HL-60 (cell line): ENCODE measurements around the gene MED26.

Source experiments
- DNase-seq, 2 experiments: peaks; one replicate each; pipeline ENCODE4 v3.0.0-alpha.2; 2010 to 2020; ENCODE audit warnings: low read depth in 1 of 2, low spot score in 1 of 2
- H3K27ac ChIP-seq: fragments of 250-450 bp; sonication (Bioruptor Pico); replicated peaks from 2 replicates; pipeline ENCODE4 v1.5.1; 2020; ENCODE audit warnings: mild to moderate bottlenecking, moderate library complexity
- H3K27me3 ChIP-seq: fragments of 250-450 bp; sonication (Bioruptor Pico); 2 replicates; pipeline ENCODE4 v1.5.1; 2021; ENCODE audit warnings: mild to moderate bottlenecking, moderate library complexity; ENCODE audit not compliant: insufficient read depth, poor library complexity, severe bottlenecking
- H3K4me3 ChIP-seq: replicated peaks from 2 replicates; pipeline ENCODE4 v1.5.1; 2011; ENCODE audit warnings: mild to moderate bottlenecking, control low read depth, low read length; ENCODE audit not compliant: insufficient read depth
- GABPA ChIP-seq: IDR thresholded peaks from 2 replicates; pipeline ENCODE4 v1.6.1; 2012; ENCODE audit warnings: low read depth
- POLR2AphosphoS5 ChIP-seq: IDR thresholded peaks from 2 replicates; pipeline ENCODE4 v1.6.1; 2012; ENCODE audit warnings: low read depth
- SPI1 ChIP-seq: IDR thresholded peaks from 2 replicates; pipeline ENCODE4 v1.6.1; 2012; ENCODE audit warnings: low read depth, mild to moderate bottlenecking, borderline replicate concordance
- TF ChIP-seq, protein P1 (sequence below): IDR thresholded peaks from 2 replicates; pipeline ENCODE4 v1.6.1; 2012; ENCODE audit warnings: low read depth; ENCODE audit not compliant: insufficient replicate concordance
- TF ChIP-seq, protein P2 (sequence below): IDR thresholded peaks from one replicate; pipeline ENCODE4 v1.5.1; 2011; ENCODE audit warnings: low read length, control low read depth, inconsistent platforms; ENCODE audit not compliant: insufficient read depth

MED26 gene

DNA sequence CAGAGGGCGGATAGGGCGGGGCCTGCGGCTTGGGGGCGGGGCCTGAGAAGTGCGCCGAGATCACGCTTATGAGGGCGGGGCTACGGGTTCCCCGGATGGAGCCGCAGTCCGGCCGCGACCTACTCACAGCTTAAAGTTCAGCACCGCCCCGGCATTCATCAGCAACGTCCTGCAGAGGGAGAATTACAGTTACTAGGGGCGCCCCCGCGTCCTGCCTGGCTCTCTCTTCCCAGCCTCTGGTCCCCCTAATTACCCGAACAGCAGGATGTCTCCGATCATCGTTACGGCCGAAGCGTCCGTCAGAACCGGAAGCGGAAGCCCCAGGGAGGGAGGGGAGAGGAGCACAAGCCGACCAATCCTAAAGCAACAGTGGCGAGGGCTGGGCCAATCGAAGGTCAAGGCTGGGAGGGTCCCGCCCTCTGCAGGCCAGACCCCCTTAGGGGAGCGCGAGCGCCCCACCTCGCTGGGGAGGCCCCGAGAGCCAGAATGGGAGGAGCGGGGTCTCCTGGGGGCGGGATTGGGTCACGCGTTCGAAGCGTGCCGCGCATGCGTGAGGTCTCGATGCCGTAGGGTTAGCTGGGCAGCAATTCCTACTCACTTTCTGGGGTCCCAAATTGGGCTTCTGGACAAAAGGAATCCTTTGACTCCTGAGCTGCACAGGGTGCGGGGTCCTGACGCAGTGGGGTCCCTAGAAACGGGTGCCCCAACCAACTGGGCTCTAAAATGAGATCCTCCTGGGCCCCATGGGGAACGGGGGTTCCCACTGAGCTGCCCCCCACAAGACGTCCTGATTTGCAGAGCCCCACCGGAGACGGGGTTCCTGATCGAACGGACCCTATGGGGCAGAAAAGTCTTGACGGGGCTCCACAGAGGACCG, 32.1 kb upstream of the MED26 start, which contains the start of gene SMIM7:
Gene SMIM7 (minus strand): TSS at position 313 of the 877 bp plus-strand sequence. CDS start 34 bp downstream, at position 279.
- Histone ChIP-seq H3K27me3 (no peaks in the 10 kb centered on the region), H3K27ac (peak within 1 kb of the TSS; percentile 87)
- peak; percentile 97 for TF ChIP-seq GABPA
- peak; percentile 95 for TF ChIP-seq POLR2AphosphoS5
- TF ChIP-seq SPI1, result no peak

DNA sequence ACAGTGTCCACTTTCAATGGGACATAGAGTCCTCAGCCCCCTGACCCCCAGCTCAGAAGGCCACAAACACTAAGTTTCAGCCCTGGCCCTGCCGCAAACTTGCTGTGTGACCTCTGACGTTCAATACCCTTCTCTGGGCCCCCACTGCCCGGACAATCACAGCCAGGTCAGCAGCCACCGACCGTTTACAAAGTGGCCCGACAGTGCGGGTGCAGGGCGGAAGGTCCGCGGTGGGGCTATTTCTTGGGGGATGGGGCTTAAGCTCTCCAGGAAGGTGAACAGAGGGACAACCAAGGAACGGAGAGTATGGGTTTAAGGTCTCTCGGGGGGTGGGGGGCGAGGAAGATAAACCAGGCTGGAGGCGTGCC, 31.4 kb upstream of the MED26 start:
- Histone ChIP-seq H3K27ac (peak overlapping the region; percentile 87), H3K4me3 (peak overlapping the region; percentile 92), H3K27me3 (no peaks in the 10 kb centered on the region)
- no peak for TF ChIP-seq POLR2AphosphoS5
- TF ChIP-seq, protein P1, sequence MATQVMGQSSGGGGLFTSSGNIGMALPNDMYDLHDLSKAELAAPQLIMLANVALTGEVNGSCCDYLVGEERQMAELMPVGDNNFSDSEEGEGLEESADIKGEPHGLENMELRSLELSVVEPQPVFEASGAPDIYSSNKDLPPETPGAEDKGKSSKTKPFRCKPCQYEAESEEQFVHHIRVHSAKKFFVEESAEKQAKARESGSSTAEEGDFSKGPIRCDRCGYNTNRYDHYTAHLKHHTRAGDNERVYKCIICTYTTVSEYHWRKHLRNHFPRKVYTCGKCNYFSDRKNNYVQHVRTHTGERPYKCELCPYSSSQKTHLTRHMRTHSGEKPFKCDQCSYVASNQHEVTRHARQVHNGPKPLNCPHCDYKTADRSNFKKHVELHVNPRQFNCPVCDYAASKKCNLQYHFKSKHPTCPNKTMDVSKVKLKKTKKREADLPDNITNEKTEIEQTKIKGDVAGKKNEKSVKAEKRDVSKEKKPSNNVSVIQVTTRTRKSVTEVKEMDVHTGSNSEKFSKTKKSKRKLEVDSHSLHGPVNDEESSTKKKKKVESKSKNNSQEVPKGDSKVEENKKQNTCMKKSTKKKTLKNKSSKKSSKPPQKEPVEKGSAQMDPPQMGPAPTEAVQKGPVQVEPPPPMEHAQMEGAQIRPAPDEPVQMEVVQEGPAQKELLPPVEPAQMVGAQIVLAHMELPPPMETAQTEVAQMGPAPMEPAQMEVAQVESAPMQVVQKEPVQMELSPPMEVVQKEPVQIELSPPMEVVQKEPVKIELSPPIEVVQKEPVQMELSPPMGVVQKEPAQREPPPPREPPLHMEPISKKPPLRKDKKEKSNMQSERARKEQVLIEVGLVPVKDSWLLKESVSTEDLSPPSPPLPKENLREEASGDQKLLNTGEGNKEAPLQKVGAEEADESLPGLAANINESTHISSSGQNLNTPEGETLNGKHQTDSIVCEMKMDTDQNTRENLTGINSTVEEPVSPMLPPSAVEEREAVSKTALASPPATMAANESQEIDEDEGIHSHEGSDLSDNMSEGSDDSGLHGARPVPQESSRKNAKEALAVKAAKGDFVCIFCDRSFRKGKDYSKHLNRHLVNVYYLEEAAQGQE, result no peak
- DNase-seq, result no peak

More for the DNA sequence above, 32.1 kb upstream of the MED26 start, which contains the start of gene SMIM7:
- DNase-seq, result peak; percentile 98 to 99
- H3K4me3 ChIP-seq, result peak within 1 kb of the TSS; percentile 92

DNA sequence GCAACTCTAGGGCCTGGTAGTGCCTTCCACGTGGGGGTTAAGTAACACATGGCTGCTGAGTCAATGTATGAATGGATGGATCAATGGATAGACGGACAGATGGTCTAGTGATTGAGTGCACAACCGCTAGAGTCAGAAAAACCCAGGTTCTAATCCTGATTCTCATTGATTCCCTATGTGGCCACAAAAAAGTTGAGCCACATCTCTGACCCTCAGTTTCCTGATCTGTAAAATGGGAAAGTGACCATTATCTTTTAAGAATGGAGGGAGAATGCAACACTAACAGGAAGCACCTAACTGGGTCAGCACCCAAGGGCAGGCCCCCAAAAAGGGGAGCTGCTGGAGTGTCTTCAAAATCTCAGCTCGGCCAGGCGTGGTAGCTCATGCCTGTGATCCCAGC, 29.4 kb upstream of the MED26 start:
- DNase-seq, result no peak
- Histone ChIP-seq H3K27me3 (no peaks in the 10 kb centered on the region), H3K27ac (no peak overlapping the region), H3K4me3 (no peak overlapping the region)
- TF ChIP-seq, protein P1, result no peak
- TF ChIP-seq POLR2AphosphoS5 (no peak), GABPA (no peak)
- TF ChIP-seq, protein P2, sequence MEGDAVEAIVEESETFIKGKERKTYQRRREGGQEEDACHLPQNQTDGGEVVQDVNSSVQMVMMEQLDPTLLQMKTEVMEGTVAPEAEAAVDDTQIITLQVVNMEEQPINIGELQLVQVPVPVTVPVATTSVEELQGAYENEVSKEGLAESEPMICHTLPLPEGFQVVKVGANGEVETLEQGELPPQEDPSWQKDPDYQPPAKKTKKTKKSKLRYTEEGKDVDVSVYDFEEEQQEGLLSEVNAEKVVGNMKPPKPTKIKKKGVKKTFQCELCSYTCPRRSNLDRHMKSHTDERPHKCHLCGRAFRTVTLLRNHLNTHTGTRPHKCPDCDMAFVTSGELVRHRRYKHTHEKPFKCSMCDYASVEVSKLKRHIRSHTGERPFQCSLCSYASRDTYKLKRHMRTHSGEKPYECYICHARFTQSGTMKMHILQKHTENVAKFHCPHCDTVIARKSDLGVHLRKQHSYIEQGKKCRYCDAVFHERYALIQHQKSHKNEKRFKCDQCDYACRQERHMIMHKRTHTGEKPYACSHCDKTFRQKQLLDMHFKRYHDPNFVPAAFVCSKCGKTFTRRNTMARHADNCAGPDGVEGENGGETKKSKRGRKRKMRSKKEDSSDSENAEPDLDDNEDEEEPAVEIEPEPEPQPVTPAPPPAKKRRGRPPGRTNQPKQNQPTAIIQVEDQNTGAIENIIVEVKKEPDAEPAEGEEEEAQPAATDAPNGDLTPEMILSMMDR, result no peak

DNA sequence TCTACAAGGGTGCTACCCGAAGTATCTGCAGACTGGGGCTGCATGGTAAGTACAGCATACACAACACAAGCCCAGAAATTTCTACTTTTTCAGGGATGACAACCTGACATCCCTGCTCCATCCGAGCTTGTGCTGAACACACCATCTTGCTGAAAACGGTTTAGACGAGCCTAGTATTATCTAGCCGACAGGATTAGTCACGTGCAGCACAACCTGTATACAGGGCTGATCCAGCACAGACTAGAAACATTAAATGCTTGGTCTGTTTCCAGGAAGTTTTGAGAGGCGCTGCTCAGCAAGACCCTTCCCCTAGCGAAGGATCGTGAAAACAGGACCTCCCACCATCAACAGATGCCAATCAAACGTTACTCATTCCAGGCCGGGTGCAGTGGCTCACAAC, 27.7 kb upstream of the MED26 start:
- Histone ChIP-seq H3K27ac (no peak overlapping the region), H3K4me3 (no peak overlapping the region), H3K27me3 (no peaks in the 10 kb centered on the region)
- DNase-seq, result no peak
- no peak for TF ChIP-seq GABPA
- TF ChIP-seq SPI1, result no peak
- TF ChIP-seq POLR2AphosphoS5, result no peak
- TF ChIP-seq, protein P1, result no peak
- TF ChIP-seq, protein P2, result no peak
